HFF-Myc (cell line): ENCODE data around the gene OR10G6.

Experiments used
- DNase-seq: peaks from one replicate; pipeline ENCODE4 v3.0.0-alpha.2; 2011; ENCODE audit warnings: low read depth; ENCODE audit errors: extremely low read depth
- H3K4me3 ChIP-seq: replicated peaks from 2 replicates; pipeline ENCODE4 v1.5.1; 2011; ENCODE audit warnings: low read depth, mild to moderate bottlenecking, control low read depth, low read length
- TF ChIP-seq, protein P1 (sequence below): IDR thresholded peaks from 2 replicates; pipeline ENCODE4 v1.5.1; 2012; ENCODE audit warnings: mild to moderate bottlenecking, low read depth, low read length, control low read depth; ENCODE audit errors: missing control alignments

Gene OR10G6

DNA sequence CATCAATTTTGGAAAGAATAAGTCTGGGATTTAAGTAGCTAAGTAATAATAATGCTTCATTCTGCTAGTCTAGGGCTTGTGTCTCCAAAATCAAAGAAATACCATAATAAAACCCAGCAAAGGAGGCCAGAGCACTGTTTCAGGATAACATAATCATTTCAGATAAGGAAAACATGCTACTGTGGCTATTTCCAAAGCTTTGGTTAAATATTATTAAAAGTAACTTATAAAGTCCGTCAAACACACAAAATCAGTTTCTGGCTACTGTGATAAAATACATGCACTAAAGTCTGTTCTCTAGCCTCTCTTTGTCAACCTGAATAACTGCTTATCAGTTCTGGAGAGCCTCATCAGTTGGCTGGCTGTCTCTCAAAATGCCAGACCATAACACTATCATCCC, 49.8 kb downstream of the OR10G6 start:
- H3K4me3 ChIP-seq = no peak overlapping the region
- no peak for DNase-seq
- TF ChIP-seq, protein P1, sequence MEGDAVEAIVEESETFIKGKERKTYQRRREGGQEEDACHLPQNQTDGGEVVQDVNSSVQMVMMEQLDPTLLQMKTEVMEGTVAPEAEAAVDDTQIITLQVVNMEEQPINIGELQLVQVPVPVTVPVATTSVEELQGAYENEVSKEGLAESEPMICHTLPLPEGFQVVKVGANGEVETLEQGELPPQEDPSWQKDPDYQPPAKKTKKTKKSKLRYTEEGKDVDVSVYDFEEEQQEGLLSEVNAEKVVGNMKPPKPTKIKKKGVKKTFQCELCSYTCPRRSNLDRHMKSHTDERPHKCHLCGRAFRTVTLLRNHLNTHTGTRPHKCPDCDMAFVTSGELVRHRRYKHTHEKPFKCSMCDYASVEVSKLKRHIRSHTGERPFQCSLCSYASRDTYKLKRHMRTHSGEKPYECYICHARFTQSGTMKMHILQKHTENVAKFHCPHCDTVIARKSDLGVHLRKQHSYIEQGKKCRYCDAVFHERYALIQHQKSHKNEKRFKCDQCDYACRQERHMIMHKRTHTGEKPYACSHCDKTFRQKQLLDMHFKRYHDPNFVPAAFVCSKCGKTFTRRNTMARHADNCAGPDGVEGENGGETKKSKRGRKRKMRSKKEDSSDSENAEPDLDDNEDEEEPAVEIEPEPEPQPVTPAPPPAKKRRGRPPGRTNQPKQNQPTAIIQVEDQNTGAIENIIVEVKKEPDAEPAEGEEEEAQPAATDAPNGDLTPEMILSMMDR = no peak
